Activated CD8-positive, alpha-beta memory T cell treated with anti-CD3 and anti-CD28 coated beads, Interleukin-2, amount 10 ng/mL, durations not matched to agents 7 days and 5 days (primary cell): ENCODE data around the gene DGUOK. TPM values are rescaled to one million over a fixed set of nuclear protein-coding genes. Genes with fewer than 3 reads are reported as not detected.
A peak's percentile ranks its signal among the peaks of the same experiment; 100 is the strongest.

ENCODE experiments used
- ATAC-seq: fragments of 150-1000 bp; cut with Tn5 transposase; one replicate; pipeline ENCODE4 v1.10.0; 2021; ENCODE audit warnings: moderate library complexity
- CTCF ChIA-PET: fragments of 350-600 bp; sonication (Branson Sonifier 250); formaldehyde crosslinking; loops from one replicate; lab custom pipeline; 2021; ENCODE audit warnings: antibody characterized with exemption; lab: Charles Lee
- DNase-seq: peaks from one replicate; pipeline ENCODE4 v3.0.0-alpha.2; 2020
- H3K27ac Mint-ChIP-seq: one replicate; pipeline ENCODE4 v1.8.0; 2021; ENCODE audit warnings: mild to moderate bottlenecking, mixed read lengths
- H3K27me3 Mint-ChIP-seq: one replicate; pipeline ENCODE4 v1.8.0; 2021; ENCODE audit warnings: mixed read lengths
- H3K36me3 Mint-ChIP-seq: one replicate; pipeline ENCODE4 v1.8.0; 2021; ENCODE audit warnings: mild to moderate bottlenecking, mixed read lengths
- H3K4me1 Mint-ChIP-seq: one replicate; pipeline ENCODE4 v1.8.0; 2021; ENCODE audit warnings: mixed read lengths
- H3K4me3 Mint-ChIP-seq: one replicate; pipeline ENCODE4 v1.8.0; 2021; ENCODE audit warnings: mild to moderate bottlenecking, moderate library complexity, mixed read lengths
- H3K9me3 Mint-ChIP-seq: one replicate; pipeline ENCODE4 v1.8.0; 2022; ENCODE audit warnings: low read depth, mixed read lengths
- total RNA-seq, 2 experiments: library from RNA; stranded (reverse); gene quantifications; one replicate each; pipeline ENCODE4 v1.2.3, GENCODE V29; 2021

Gene DGUOK
- total RNA-seq, 2 experiments from 2014 or later: 65.9 to 75.4 TPM

- no peak overlapping the region for H3K27ac Mint-ChIP-seq
- DNase-seq (no peak), ATAC-seq (no peak)
- H3K4me1 Mint-ChIP-seq: peaks cover 44% of the 10 kb centered on the region
- no peaks in the 10 kb centered on the region for H3K27me3 Mint-ChIP-seq
- H3K9me3 Mint-ChIP-seq: no peaks in the 10 kb centered on the region
- CTCF ChIA-PET: interaction anchor here (0.8 kb wide), 1 partner anchor 194 kb away, joined by 3 read pairs; the partner anchor contains the start of gene BOLA3
- no peak overlapping the region for H3K4me3 Mint-ChIP-seq
- H3K36me3 Mint-ChIP-seq: peaks cover 50% of the 10 kb centered on the region
Observed at GRCh38 chr2:73952499-73953446, 26.1 kb downstream of the DGUOK start.

DNA sequence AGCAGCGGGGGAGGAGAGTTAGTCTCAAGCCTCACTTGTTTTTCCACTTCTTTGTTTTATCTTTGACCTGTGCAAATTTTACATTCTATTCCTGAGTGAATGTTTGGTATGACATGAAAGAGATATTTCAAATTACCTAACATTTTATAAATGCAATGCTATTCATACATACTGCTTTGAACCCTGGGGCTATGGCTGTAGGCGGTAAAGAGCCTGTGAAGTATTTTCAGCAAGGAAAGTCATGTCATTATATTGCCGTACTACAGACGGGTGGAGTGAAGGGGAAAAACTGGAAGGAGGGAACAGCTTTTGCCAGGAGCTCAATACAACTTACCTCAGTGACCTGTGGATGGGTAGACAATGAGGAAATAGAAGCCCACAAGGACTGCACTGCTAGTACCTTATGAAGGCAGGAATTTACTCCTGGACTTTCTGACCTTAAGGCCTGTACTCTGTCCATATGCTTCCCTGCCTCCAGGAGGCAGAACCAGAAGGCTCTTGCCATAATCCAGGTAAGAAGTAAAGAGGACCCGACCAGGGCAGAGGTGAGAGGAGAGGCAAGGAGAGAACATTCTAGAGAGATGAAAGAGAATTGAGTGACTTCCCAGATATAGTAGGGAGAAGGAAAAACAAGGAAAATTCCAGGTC, 29.7 kb downstream of the DGUOK start:
- no peak overlapping the region for H3K4me3 Mint-ChIP-seq
- no peaks in the 10 kb centered on the region for H3K27me3 Mint-ChIP-seq
- peaks cover 53% of the 10 kb centered on the region for H3K36me3 Mint-ChIP-seq
- no peaks in the 10 kb centered on the region for H3K9me3 Mint-ChIP-seq
- DNase-seq (no peak), ATAC-seq (no peak)
- peak overlapping the region; percentile 22 for H3K27ac Mint-ChIP-seq
- peaks cover 20% of the 10 kb centered on the region for H3K4me1 Mint-ChIP-seq
- CTCF ChIA-PET: no interaction called here

GRCh38 chr2:73961274-73961673, 34.6 kb downstream of the DGUOK start:
- Mint-ChIP-seq H3K36me3 (peaks cover 35% of the 10 kb centered on the region), H3K27ac (no peak overlapping the region), H3K9me3 (no peaks in the 10 kb centered on the region), H3K4me3 (no peak overlapping the region), H3K27me3 (no peaks in the 10 kb centered on the region), H3K4me1 (peaks cover 30% of the 10 kb centered on the region)
- DNase-seq (no peak), ATAC-seq (no peak)
- CTCF ChIA-PET: no interaction called here

- peaks cover 30% of the 10 kb centered on the region for H3K36me3 Mint-ChIP-seq
- H3K27me3 Mint-ChIP-seq: no peaks in the 10 kb centered on the region
- DNase-seq: no peak
- CTCF ChIA-PET: no interaction called here
- peaks cover 30% of the 10 kb centered on the region for H3K4me1 Mint-ChIP-seq
- H3K4me3 Mint-ChIP-seq: no peak overlapping the region
- no peak for ATAC-seq
- no peak overlapping the region for H3K27ac Mint-ChIP-seq
- H3K9me3 Mint-ChIP-seq: no peaks in the 10 kb centered on the region
Observed at GRCh38 chr2:73961823-73962615, 35.3 kb downstream of the DGUOK start.

DNA sequence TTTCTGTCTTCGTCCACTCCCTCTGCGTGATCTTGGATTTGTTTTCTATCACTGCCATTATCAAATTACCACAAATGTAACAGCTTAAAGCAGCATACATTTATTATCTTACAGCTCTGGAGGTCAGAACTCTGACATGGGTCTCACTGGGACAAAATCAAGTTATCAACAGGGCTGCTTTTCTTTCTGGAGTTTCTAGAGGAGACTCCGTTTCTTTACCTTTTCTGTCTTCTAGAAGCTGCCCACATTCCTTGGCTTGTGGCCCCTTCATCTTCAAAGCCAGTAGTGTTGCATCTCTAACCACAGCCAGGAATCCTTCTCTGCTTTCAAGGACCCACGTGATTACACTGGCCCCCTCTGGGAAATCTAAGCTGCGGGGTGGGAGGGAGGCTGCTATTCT, 36.1 kb downstream of the DGUOK start:
- DNase-seq (no peak), ATAC-seq (no peak)
- H3K4me1 Mint-ChIP-seq: peaks cover 27% of the 10 kb centered on the region
- H3K27me3 Mint-ChIP-seq: no peaks in the 10 kb centered on the region
- CTCF ChIA-PET: no interaction called here
- peaks cover 26% of the 10 kb centered on the region for H3K36me3 Mint-ChIP-seq
- H3K9me3 Mint-ChIP-seq: no peaks in the 10 kb centered on the region
- H3K27ac Mint-ChIP-seq: no peak overlapping the region
- H3K4me3 Mint-ChIP-seq: no peak overlapping the region

GRCh38 chr2:73963385-73964120, 36.9 kb downstream of the DGUOK start:
- Mint-ChIP-seq H3K9me3 (no peaks in the 10 kb centered on the region), H3K27me3 (no peaks in the 10 kb centered on the region), H3K4me3 (peak overlapping the region; percentile 14), H3K36me3 (peaks cover 20% of the 10 kb centered on the region), H3K27ac (peak overlapping the region; percentile 54), H3K4me1 (peaks cover 23% of the 10 kb centered on the region)
- ATAC-seq (peak; percentile 86), DNase-seq (peak; percentile 59)
- CTCF ChIA-PET: interaction anchor here (0.9 to 1.2 kb wide), 2 partner anchors 25 to 42 kb away, joined by 3 to 5 read pairs; no protein-coding TSS in a partner anchor

GRCh38 chr2:73964223-73964622, 37.5 kb downstream of the DGUOK start:
- peak; percentile 38 for ATAC-seq

GRCh38 chr2:73965053-73965452, 38.4 kb downstream of the DGUOK start:
- CTCF ChIA-PET: interaction anchor here (0.9 to 1.2 kb wide), 2 partner anchors 13 to 22 kb away, joined by 3 read pairs; no protein-coding TSS in a partner anchor
- Mint-ChIP-seq H3K4me1 (peaks cover 26% of the 10 kb centered on the region), H3K4me3 (no peak overlapping the region), H3K9me3 (no peaks in the 10 kb centered on the region), H3K27ac (no peak overlapping the region), H3K27me3 (peaks cover 2% of the 10 kb centered on the region), H3K36me3 (peaks cover 6% of the 10 kb centered on the region)
- DNase-seq: no peak
- ATAC-seq: no peak

More at GRCh38 chr2:73964223-73964622, 37.5 kb downstream of the DGUOK start:
- Mint-ChIP-seq H3K36me3 (peaks cover 13% of the 10 kb centered on the region), H3K4me3 (peak overlapping the region; percentile 14), H3K4me1 (peaks cover 23% of the 10 kb centered on the region), H3K27me3 (no peaks in the 10 kb centered on the region), H3K9me3 (no peaks in the 10 kb centered on the region), H3K27ac (peak overlapping the region; percentile 54)
- CTCF ChIA-PET: interaction anchor here (0.9 to 1.2 kb wide), 2 partner anchors 25 to 43 kb away, joined by 3 to 5 read pairs; no protein-coding TSS in a partner anchor
- DNase-seq: no peak

DNA sequence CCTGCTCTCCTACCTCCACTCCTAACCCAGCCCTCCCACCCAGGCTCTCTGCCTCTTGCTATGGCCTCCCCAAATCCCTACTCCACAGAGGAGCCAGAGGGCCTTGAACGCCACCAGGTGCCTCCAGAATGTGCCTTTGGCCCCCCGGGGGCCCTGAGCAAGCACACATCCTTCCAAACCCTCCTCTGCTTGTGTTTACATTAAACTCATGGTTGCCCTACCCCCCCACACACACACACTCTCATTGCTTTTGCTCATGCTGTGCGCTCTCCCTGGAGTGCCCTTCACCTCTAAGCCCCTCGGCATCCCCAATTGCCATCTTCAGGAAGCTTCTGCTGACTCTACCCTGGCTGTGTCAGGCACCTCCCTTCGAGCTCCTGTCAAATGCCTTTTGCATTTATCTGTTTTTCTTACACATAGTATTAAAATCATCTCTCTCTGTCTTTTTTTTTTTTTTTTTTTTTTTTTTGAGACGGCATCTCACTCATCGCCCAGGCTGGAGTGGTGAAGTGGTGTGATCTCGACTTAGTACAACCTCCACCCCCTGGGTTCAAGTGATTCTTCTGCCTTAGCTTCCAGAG, 41.8 kb downstream of the DGUOK start:
- ATAC-seq (no peak), DNase-seq (no peak)
- Mint-ChIP-seq H3K4me1 (peaks cover 48% of the 10 kb centered on the region), H3K27ac (no peak overlapping the region), H3K27me3 (peaks cover 2% of the 10 kb centered on the region), H3K9me3 (no peaks in the 10 kb centered on the region), H3K36me3 (no peaks in the 10 kb centered on the region), H3K4me3 (no peak overlapping the region)
- CTCF ChIA-PET: no interaction called here

DNA sequence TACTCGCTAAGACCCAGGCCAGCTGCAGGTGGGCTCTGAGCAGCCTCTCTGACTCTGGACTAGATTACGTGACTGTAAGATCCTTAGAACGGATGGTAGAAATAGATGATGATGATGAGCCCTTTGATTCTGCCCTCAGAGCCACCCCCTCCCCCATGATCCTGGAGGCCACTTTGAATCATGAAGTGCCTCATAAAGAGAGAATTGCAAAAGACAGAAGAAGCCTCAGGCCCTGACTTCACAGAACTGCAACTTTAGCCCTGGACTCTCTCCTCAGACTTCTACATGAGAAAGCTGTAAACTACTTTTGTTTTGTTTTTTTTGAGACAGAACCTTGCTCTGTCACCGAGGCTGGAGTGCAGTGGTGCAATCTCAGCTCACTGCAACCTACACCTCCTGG, 42.7 kb downstream of the DGUOK start:
- DNase-seq (no peak), ATAC-seq (no peak)
- H3K4me3 Mint-ChIP-seq: no peak overlapping the region
- no peaks in the 10 kb centered on the region for H3K36me3 Mint-ChIP-seq
- peaks cover 39% of the 10 kb centered on the region for H3K4me1 Mint-ChIP-seq
- H3K9me3 Mint-ChIP-seq: no peaks in the 10 kb centered on the region
- peaks cover 2% of the 10 kb centered on the region for H3K27me3 Mint-ChIP-seq
- CTCF ChIA-PET: interaction anchor here (1.0 to 2.0 kb wide), 2 partner anchors 18 to 146 kb away, joined by 5 to 6 read pairs; no protein-coding TSS in a partner anchor
- H3K27ac Mint-ChIP-seq: no peak overlapping the region

- peak overlapping the region; percentile 25 for H3K4me3 Mint-ChIP-seq
- H3K27me3 Mint-ChIP-seq: peaks cover 2% of the 10 kb centered on the region
Observed at GRCh38 chr2:73970141-73970803, 43.6 kb downstream of the DGUOK start.

More at GRCh38 chr2:73970141-73970803, 43.6 kb downstream of the DGUOK start:
- CTCF ChIA-PET: interaction anchor here (0.7 to 2.0 kb wide), 10 partner anchors 10 to 177 kb away, joined by 3 to 8 read pairs (median 4); partner anchors contain the start of gene BOLA3
- Mint-ChIP-seq H3K36me3 (no peaks in the 10 kb centered on the region), H3K9me3 (no peaks in the 10 kb centered on the region), H3K27ac (peak overlapping the region; percentile 74), H3K4me1 (peaks cover 34% of the 10 kb centered on the region)
- ATAC-seq (peak; percentile 16), DNase-seq (no peak)
